GM04503 (cell line): ENCODE results near the gene SAE1.

Experiments used
- DNase-seq: peaks from one replicate; pipeline ENCODE4 v3.0.0-alpha.2; 2012; ENCODE audit warnings: low read depth

SAE1 gene

GRCh38 chr19:47161876-47162489, 31.3 kb downstream of the SAE1 start:
- no peak for DNase-seq

GRCh38 chr19:47168065-47168464, 37.4 kb downstream of the SAE1 start:
- DNase-seq = no peak

- DNase-seq = no peak
Observed at GRCh38 chr19:47172666-47173455, 42.2 kb downstream of the SAE1 start.

DNA sequence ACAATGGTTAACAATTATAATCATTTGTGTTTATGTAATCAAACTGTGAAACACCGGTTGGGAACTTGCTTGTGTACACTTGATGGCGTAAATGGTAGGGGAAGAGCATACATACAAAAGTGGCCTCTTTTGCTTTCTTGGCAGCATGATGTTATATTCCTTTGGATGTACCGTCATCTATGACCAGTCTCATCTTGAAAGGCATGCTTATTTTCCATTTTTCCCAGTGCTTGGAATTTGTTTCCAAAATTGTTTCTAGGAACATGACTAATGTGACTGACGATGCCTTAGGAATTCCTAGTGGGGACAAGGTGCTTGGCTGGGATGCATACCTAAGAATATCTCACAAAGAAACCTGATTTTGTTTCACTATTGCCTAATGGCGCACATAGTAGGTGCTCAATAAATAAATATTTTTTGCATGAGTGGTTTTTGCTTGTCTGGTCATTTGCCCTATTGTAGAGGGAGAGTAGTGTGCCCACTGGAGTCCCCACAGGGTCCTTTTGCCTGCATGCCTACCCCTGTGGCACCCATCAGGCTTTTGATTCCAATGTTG, 45.5 kb downstream of the SAE1 start:
- peak; percentile 55 for DNase-seq

DNA sequence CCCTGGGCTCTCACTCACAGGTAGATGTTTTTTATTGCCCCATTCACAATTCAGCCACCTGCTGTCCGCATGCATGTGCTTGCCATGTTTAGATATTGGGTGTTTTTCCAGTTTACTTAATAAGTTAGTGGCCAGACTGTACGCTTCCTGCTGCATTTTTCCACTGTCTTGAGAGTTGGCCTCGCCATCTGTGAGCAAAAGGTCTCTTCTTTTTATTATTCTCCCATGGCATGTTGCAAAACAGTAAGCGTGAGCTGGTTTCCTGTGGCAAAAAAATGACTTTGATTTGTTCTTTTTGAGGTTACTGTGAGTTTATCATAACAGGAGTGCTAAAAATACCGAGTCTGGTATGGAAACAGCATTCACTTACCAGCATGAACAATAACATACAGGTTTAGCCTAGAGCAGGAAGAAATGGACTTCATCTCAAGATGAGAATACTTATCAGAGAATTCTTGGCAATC, 46.0 kb downstream of the SAE1 start:
- peak; percentile 97 for DNase-seq

DNA sequence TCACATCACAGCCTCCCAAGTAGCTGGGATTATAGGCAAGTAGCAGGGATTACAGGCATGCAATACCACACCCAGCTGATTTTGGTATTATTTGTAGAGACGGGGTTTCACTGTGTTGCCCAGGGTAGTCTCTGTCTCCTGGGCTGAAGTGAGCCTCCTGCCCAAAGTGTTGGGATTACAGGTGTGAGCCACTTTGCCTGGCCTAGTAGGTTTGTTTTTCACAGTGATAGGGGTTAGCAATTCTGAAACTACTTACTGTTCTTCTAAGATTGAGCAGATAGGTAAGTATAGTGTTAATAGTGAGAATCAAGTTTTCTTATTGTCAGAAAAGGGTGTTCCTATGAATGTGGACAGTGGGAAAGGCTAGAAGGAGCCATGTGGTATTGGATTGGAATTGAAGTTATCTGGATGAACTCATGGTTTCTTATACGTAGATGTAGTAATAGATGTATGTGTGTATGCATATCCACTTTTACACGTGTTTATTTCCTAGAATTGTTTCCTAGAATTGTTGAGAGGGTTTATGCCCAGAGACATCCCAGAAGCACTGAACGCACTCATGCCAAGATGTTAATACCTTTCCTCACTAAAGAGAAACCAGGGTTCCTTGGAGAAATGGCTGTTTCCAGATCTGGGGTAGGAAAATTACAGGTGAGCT, 49.1 kb downstream of the SAE1 start:
- DNase-seq = no peak

GRCh38 chr19:47183601-47184000, 53.0 kb downstream of the SAE1 start:
- no peak for DNase-seq

DNA sequence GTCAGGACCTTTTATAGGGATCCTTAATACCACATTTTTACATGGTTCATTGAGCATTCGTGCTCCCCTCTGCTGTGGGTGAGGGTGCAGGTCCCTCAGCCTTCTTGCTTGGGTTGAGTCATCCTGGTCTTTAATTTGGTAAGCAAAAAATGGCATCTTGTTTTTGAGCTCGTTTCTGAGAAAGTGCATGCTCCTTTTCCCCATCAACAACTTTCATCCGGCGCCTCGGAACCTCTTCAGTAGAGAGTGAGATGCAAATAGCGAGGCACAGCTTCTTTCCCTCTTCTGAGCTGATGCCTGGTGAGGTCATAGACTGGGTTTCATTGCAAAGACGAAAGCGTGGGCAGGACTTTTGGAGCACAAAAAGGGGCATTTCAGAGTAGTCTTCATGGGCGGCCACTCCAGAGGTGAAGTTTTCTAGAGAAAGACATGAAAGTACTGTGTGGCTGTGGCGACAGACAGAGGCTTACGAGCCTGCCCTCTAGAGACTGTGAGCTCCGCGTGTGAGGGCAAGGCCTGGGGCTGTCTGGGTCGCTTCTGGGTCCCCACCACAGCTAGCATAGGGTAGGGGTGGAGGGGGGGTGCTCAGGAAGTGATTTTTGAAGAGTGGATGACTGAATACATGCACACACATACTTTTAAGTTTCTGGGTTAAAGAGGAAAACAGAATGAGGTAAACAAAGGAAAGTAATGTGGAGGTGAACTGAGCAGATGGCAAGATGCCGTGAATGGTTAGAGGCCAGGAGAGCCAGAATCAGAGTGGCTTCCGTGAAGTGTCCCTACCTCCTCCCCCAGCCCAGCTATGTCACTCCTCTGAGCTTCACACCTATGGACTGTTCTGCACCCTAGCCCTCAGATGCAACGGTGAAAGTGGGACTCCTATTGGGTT, 56.1 kb downstream of the SAE1 start:
- DNase-seq = no peak

- no peak for DNase-seq
Observed at GRCh38 chr19:47187335-47187655, 56.7 kb downstream of the SAE1 start.

DNA sequence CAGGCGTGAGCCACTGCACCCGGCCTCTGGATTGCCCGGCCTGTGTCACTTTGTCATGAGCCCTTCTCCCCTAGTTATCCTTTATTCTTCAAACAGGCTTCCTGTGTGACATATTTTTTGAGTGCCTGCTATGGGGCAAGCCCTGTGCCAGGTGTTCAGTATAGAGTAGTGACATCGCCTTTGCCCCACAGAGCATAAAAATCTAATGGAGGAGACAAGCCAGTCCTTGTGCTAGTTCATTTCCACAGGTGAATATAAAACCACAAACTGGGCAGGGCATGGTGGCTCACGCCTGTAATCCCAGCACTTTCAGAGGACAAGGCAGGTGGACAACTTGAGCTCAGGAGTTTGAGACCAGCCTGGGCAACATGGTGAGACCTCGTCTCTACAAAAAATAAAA, 57.2 kb downstream of the SAE1 start:
- DNase-seq = no peak

DNA sequence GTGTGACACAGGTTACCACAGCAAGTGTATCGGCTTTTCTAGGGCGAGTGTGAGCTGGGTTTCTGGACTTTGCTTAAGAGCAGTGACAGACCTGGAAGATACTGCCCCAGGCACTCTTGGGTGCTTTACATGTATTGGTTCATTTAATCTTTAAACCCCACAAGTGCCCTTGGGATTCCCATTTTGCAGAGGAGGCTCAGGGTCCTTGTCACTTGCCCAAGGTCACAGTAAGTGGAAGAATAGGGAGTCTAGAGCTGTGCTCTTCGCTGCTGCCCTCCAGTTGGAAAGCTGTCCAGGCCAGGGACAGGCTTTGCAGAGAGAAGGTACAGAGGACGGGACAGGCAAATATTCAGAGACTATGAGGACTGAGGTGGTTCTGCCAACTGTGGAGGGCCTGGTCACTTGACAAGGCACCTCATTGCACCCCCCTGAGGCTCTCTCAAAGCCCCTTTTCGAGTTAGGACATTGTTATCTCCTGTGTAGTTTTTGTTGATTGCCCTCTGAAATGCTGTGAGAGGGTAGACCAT, 57.9 kb downstream of the SAE1 start:
- no peak for DNase-seq

GRCh38 chr19:47190167-47190727, 59.6 kb downstream of the SAE1 start:
- no peak for DNase-seq

- no peak for DNase-seq
Observed at GRCh38 chr19:47195434-47195833, 64.8 kb downstream of the SAE1 start.

- DNase-seq = no peak
Observed at GRCh38 chr19:47197141-47197540, 66.5 kb downstream of the SAE1 start.

- no peak for DNase-seq
Observed at GRCh38 chr19:47200530-47200929, 69.9 kb downstream of the SAE1 start.

DNA sequence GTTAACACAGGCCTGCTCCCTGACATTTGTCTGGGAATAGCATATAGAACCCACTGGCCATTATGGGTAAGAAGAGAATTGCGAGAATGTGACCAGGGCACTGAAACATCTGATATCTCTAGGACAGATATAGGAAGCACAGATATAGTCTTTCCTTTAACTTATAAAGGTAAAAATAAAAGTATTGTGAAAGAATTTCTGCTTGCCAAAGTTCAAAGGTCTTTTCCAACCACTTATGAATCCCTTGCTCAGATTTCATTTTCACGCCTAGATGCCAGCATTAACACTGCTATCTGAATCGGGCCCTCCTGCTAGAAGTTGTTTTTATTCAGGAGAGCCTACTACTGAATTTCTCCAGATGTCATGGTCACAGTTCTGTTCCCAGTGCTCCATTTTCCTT, 72.6 kb downstream of the SAE1 start:
- no peak for DNase-seq

DNA sequence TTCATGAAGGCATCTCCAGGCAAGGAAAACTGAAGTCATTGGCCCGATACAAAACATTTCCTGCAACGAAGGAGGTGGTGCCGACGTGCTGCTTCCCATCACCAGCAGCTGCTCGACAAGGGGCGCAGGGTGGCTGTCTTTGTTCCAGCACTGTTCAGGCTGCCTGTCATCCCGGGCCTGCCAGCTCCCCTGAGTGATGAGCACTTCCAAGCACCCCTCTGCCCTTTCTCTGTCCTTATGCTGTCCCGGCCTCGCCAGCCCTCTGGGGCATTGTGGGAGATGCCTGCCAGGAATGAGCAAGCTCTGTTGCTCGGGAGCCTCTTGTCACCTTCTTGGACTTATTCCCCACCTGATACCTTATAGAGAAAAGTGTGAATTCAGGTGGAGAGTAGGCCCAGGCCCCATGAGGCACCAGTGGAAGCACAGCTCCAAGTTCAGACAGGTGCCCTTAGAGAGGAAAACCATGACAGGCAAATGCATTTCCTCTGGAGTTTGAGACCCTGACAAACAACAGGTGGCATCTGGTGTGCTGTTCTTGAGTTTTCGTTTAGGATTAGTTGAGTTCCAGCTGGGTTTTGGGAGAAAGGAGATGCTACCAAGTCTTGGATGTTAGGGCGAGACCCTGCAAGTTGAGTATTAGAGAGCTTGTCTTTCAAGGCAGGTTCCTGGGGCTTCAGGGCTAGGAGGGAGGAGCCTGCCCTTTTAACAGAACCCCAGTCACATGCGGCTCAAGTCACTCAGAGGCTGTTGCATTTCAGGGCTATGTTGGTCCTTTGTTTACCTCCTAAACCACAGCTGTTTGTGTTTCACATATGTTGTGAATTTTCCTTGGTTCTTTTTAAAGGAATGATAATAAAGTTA, 78.9 kb downstream of the SAE1 start:
- no peak for DNase-seq

- DNase-seq = no peak
Observed at GRCh38 chr19:47210180-47210490, 79.5 kb downstream of the SAE1 start.

- peak; percentile 21 for DNase-seq
Observed at GRCh38 chr19:47210689-47211316, 80.2 kb downstream of the SAE1 start.

DNA sequence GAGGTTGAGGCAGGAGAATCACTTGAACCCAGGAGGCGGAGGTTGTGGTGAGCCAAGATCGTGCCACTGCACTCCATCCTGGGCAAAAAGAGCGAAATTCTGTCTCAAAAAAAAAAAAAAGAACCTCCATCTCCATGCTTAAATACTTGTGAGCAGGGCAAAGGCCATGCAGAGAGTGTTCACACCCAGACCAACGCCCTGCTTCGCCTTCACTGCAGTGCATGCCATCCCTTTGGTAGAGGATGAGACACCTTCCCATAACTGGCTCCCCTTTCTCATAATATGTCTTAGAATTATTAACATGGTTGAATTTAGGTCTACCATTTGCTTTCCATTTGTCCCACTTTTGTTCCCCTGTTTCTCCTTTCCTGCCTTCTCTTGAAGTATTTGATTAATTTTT, 84.9 kb downstream of the SAE1 start:
- no peak for DNase-seq
